HG02870 (cell line): ENCODE measurements around the gene FARP1.

Experiments used
- ATAC-seq: cut with Tn5 transposase; IDR thresholded peaks from one replicate; pipeline ENCODE4 v1.9.1; 2021; ENCODE audit warnings: mild to moderate bottlenecking, moderate library complexity; ENCODE audit not compliant: unreplicated experiment

Gene FARP1

GRCh38 chr13:98172590-98173422 lies 29.9 kb downstream of the FARP1 start:
- no peak for ATAC-seq

- ATAC-seq = no peak
Observed at GRCh38 chr13:98173431-98174152, 30.7 kb downstream of the FARP1 start.

GRCh38 chr13:98174307-98174706 lies 31.4 kb downstream of the FARP1 start:
- no peak for ATAC-seq

GRCh38 chr13:98175043-98175442 lies 32.1 kb downstream of the FARP1 start:
- no peak for ATAC-seq

- no peak for ATAC-seq
Observed at GRCh38 chr13:98175823-98176222, 32.9 kb downstream of the FARP1 start.

GRCh38 chr13:98176777-98177608 lies 34.1 kb downstream of the FARP1 start, which contains the start of gene RNF113B:
TSS of gene RNF113B (minus strand) at chr13:98177269. CDS start at chr13:98177236, 33 bp downstream.
- no peak for ATAC-seq

GRCh38 chr13:98180092-98180491 lies 37.2 kb downstream of the FARP1 start:
- ATAC-seq = no peak

GRCh38 chr13:98181111-98181815 lies 38.4 kb downstream of the FARP1 start:
- ATAC-seq = no peak

GRCh38 chr13:98182153-98182552 lies 39.3 kb downstream of the FARP1 start:
- ATAC-seq = no peak

- ATAC-seq = no peak
Observed at GRCh38 chr13:98182589-98182988, 39.7 kb downstream of the FARP1 start.

- ATAC-seq = no peak
Observed at GRCh38 chr13:98184792-98185191, 41.9 kb downstream of the FARP1 start.

- ATAC-seq = no peak
Observed at GRCh38 chr13:98187155-98187964, 44.5 kb downstream of the FARP1 start.

GRCh38 chr13:98187965-98188261 lies 45.0 kb downstream of the FARP1 start:
- no peak for ATAC-seq

GRCh38 chr13:98188544-98189166 lies 45.8 kb downstream of the FARP1 start:
- no peak for ATAC-seq

- no peak for ATAC-seq
Observed at GRCh38 chr13:98189841-98190505, 47.1 kb downstream of the FARP1 start.

GRCh38 chr13:98190889-98191444 lies 48.1 kb downstream of the FARP1 start:
- no peak for ATAC-seq

- no peak for ATAC-seq
Observed at GRCh38 chr13:98192008-98192407, 49.1 kb downstream of the FARP1 start.

- no peak for ATAC-seq
Observed at GRCh38 chr13:98195054-98195791, 52.3 kb downstream of the FARP1 start.
